Measurements from ENCODE around the gene RAB26. TPM values are rescaled to one million over a fixed set of nuclear protein-coding genes. Genes with fewer than 3 reads are reported as not detected.

Gene RAB26
- total RNA-seq, 4 donors from 2014 or later, result not detected

- Histone ChIP-seq H3K36me3 (peaks cover 21 to 28% (median 27%) of the 10 kb centered on the region in 4 donors), H3K27me3 (peaks cover 0 to 13% (median 0%) of the 10 kb centered on the region in 4 donors), H3K4me3 (no peak overlapping the region), H3K4me1 (peaks cover 0 to 11% (median 0%) of the 10 kb centered on the region in 4 donors), H3K27ac (replicated peaks in 1 of 4) (no peak overlapping the region), H3K9me3 (no peaks in the 10 kb centered on the region)
- no CpG with 5 or more reads among the region's 43 CpGs for WGBS
- intact Hi-C loops (cut with DNase I), result no loop called here
- no peak for DNase-seq (ENCODE audit: extremely low spot score)
- TF ChIP-seq EP300 (IDR thresholded peaks at IDR 0.05) (no peak), CTCF (IDR thresholded peaks at IDR 0.05) (no peak)
Observed at GRCh38 chr16:2180461-2180860, 32.0 kb downstream of the RAB26 start.

- DNase-seq (ENCODE audit: extremely low spot score), result no peak
- peaks cover 0 to 11% (median 0%) of the 10 kb centered on the region in 4 donors for H3K4me1 ChIP-seq
- intact Hi-C loops (cut with DNase I), result no loop called here
- H3K9me3 ChIP-seq, result no peaks in the 10 kb centered on the region
- no peak overlapping the region for H3K27ac ChIP-seq (replicated peaks in 1 of 4)
- no peak for TF ChIP-seq POLR2AphosphoS5 (IDR thresholded peaks at IDR 0.05)
- TF ChIP-seq EP300 (IDR thresholded peaks at IDR 0.05), result no peak
- no peak for TF ChIP-seq POLR2A (IDR thresholded peaks at IDR 0.05; ENCODE audit: low read depth)
- no peak for TF ChIP-seq CTCF (IDR thresholded peaks at IDR 0.05)
- peaks cover 0 to 13% (median 0%) of the 10 kb centered on the region in 4 donors for H3K27me3 ChIP-seq
- no peak overlapping the region for H3K4me3 ChIP-seq
- WGBS, result 90% methylated on average over 17 of the region's 46 CpGs
- peaks cover 14 to 20% (median 19%) of the 10 kb centered on the region in 4 donors for H3K36me3 ChIP-seq
Observed at GRCh38 chr16:2180962-2181923, 32.8 kb downstream of the RAB26 start.

- no CpG with 5 or more reads among the region's 20 CpGs for WGBS
Observed at GRCh38 chr16:2181952-2182351, 33.5 kb downstream of the RAB26 start.

DNA sequence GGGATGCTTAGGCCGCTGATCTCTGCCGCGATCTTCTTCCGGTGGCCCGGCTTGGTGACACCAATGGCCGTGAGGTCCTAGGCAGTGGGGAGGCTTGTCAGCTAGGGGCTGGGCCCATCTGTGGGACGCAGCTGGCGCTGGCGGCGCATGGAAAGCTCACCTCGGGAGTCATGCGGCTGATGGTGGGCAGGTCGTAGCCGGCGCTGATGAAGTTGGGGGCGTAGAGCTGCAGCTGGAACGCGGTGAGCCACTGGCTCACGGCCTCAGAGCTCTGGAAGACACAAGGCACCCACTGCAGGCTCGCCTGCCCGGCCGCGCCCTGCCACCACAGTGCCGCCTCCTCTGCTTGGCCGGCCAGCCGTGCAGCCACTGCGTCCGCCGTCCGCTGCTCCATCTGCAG is 35.2 kb downstream of the RAB26 start:
- Histone ChIP-seq H3K27ac (replicated peaks in 1 of 4) (no peak overlapping the region), H3K4me3 (no peak overlapping the region), H3K9me3 (no peaks in the 10 kb centered on the region), H3K36me3 (no peaks in the 10 kb centered on the region), H3K4me1 (peaks cover 0 to 5% (median 0%) of the 10 kb centered on the region in 4 donors), H3K27me3 (peaks cover 0 to 7% (median 0%) of the 10 kb centered on the region in 4 donors)
- no peak for DNase-seq (ENCODE audit: extremely low spot score)
- TF ChIP-seq EP300 (IDR thresholded peaks at IDR 0.05) (no peak), POLR2AphosphoS5 (IDR thresholded peaks at IDR 0.05) (no peak), POLR2A (IDR thresholded peaks at IDR 0.05; ENCODE audit: low read depth) (no peak), CTCF (IDR thresholded peaks at IDR 0.05) (no peak)
- intact Hi-C loops (cut with DNase I), result no loop called here
- WGBS, result 89% methylated on average over 9 of the region's 30 CpGs

More at GRCh38 chr16:2181952-2182351, 33.5 kb downstream of the RAB26 start:
- Histone ChIP-seq H3K9me3 (no peaks in the 10 kb centered on the region), H3K36me3 (peaks cover 6 to 13% (median 12%) of the 10 kb centered on the region in 4 donors), H3K27ac (replicated peaks in 1 of 4) (no peak overlapping the region), H3K4me3 (no peak overlapping the region), H3K4me1 (peaks cover 0 to 11% (median 0%) of the 10 kb centered on the region in 4 donors), H3K27me3 (peaks cover 0 to 13% (median 0%) of the 10 kb centered on the region in 4 donors)
- intact Hi-C loops (cut with DNase I), result no loop called here
- TF ChIP-seq CTCF (IDR thresholded peaks at IDR 0.05) (no peak), POLR2AphosphoS5 (IDR thresholded peaks at IDR 0.05) (no peak), EP300 (IDR thresholded peaks at IDR 0.05) (no peak), POLR2A (IDR thresholded peaks at IDR 0.05; ENCODE audit: low read depth) (no peak)
- no peak for DNase-seq (ENCODE audit: extremely low spot score)
